CD8-positive, alpha-beta memory T cell (primary cell): ENCODE results near the gene GRXCR1. TPM values are rescaled to one million over a fixed set of nuclear protein-coding genes. Genes with fewer than 3 reads are reported as not detected.

ENCODE experiments used
- CTCF ChIA-PET: fragments of 350-600 bp; sonication (Branson Sonifier 250); formaldehyde crosslinking; loops from one replicate; lab custom pipeline; 2021; ENCODE audit warnings: antibody characterized with exemption; lab: Charles Lee
- POLR2A ChIA-PET: fragments of 350-600 bp; sonication (Branson Sonifier 250); formaldehyde crosslinking; loops from one replicate; lab custom pipeline; 2021; ENCODE audit warnings: antibody characterized with exemption; lab: Charles Lee
- DNase-seq, 5 donors: peaks; one replicate each; pipeline versions ENCODE4 v3.0.0 to v3.0.0-alpha.2; 2020 to 2022; ENCODE audit warnings: mixed read lengths in 1 of 5
- H3K27ac ChIP-seq: one replicate; pipeline ENCODE4 v1.7.0; 2013; ENCODE audit warnings: low read depth, mild to moderate bottlenecking, low read length, moderate library complexity
- H3K27me3 ChIP-seq: 2 replicates; pipeline ENCODE4 v1.7.0; 2013; ENCODE audit warnings: low read length, mild to moderate bottlenecking; ENCODE audit not compliant: insufficient read depth, poor library complexity, severe bottlenecking
- H3K36me3 ChIP-seq: 2 replicates; pipeline ENCODE4 v1.7.0; 2013; ENCODE audit warnings: mild to moderate bottlenecking, low read length, moderate library complexity; ENCODE audit not compliant: insufficient read depth
- H3K4me1 ChIP-seq: 2 replicates; pipeline ENCODE4 v1.7.0; 2013; ENCODE audit warnings: mild to moderate bottlenecking, low read length, moderate library complexity; ENCODE audit not compliant: insufficient read depth
- H3K4me3 ChIP-seq: 2 replicates; pipeline ENCODE4 v1.7.0; 2013; ENCODE audit warnings: mild to moderate bottlenecking, low read length
- H3K9me3 ChIP-seq: 2 replicates; pipeline ENCODE4 v1.7.0; 2013; ENCODE audit warnings: mild to moderate bottlenecking, low read length
- H3K27ac Mint-ChIP-seq, 8 donors: one replicate each; pipeline ENCODE4 v1.8.0; 2020 to 2021; ENCODE audit warnings: mixed read lengths in 8 of 8, mild to moderate bottlenecking in 6 of 8, inconsistent platforms in 3 of 8, moderate library complexity in 3 of 8
- H3K27me3 Mint-ChIP-seq, 2 donors: one replicate each; pipeline ENCODE4 v1.8.0; 2020 to 2021; ENCODE audit warnings: mixed read lengths in 2 of 2, mild to moderate bottlenecking in 1 of 2, moderate library complexity in 1 of 2
- H3K36me3 Mint-ChIP-seq, 3 donors: one replicate each; pipeline ENCODE4 v1.8.0; 2020 to 2021; ENCODE audit warnings: mixed read lengths in 3 of 3, inconsistent platforms in 1 of 3, mild to moderate bottlenecking in 1 of 3
- H3K4me1 Mint-ChIP-seq, 3 donors: one replicate each; pipeline ENCODE4 v1.8.0; 2020 to 2021; ENCODE audit warnings: mixed read lengths in 3 of 3, inconsistent platforms in 1 of 3, mild to moderate bottlenecking in 1 of 3
- H3K4me3 Mint-ChIP-seq, 7 donors: one replicate each; pipeline ENCODE4 v1.8.0; 2020 to 2021; ENCODE audit warnings: mixed read lengths in 7 of 7, mild to moderate bottlenecking in 6 of 7, moderate library complexity in 4 of 7, inconsistent platforms in 2 of 7
- H3K9me3 Mint-ChIP-seq, 5 donors: one replicate each; pipeline ENCODE4 v1.8.0; 2020 to 2022; ENCODE audit warnings: mixed read lengths in 5 of 5, mild to moderate bottlenecking in 3 of 5, moderate library complexity in 2 of 5, inconsistent platforms in 1 of 5
- polyA plus RNA-seq: library from polyadenylated mRNA; unstranded; fragments of 300-500 nt; fragmentation: Illumina TruSeq; gene quantifications from one replicate; pipeline ENCODE4 v1.2.3, GENCODE V29; 2021
- total RNA-seq, 2 experiments: library from RNA; stranded (reverse); gene quantifications; one replicate each; pipeline ENCODE4 v1.2.3, GENCODE V29; 2021

The GRXCR1 gene
- total and polyA plus RNA-seq, 3 experiments from 2014 or later = not detected

DNA sequence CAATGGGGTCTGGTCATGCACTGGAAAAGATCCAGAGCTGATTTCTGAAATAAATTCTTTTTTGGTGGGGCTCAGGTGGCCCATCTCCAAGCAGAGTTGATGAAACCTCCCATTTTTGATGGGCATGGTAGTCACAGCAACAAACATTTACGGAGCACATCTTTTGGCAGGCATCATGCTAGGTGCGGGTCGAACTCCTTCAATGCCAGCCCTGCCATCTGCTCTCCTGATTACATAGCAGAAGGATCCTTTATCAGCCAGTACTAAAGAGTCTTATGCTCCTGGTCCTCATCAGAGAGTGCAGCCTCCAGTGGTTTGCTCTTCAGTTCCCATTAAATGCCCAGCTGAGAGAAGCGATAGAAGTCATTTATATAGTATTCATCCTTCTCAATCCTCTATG, 121.7 kb downstream of the GRXCR1 start:
- no peaks in the 10 kb centered on the region for H3K4me1 Mint-ChIP-seq
- ChIA-PET CTCF (no interaction called here), POLR2A (no interaction called here)

DNA sequence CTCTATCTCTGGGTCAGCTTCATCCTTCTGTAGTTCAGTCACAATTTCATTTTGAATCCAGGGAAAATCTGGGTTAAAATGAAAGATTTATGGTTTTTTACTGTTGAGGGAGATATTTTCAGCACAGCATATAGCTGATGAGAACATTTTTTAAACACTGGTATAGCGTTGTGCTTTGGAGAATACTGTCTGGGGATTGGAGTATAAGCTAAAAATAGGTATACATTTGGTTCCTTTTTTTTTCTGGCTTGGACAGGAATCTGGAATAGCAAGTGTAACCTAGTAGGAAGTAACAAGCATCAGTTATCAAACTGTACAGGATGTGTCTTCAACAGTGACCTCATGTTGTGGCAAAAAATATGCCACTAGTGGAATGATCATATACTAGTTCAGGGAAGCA, 149.1 kb downstream of the GRXCR1 start:
- no peak for DNase-seq
- no peak overlapping the region for H3K4me3 ChIP-seq
- CTCF ChIA-PET = no interaction called here
- Mint-ChIP-seq H3K4me3 (no peak overlapping the region), H3K4me1 (no peaks in the 10 kb centered on the region), H3K27ac (no peak overlapping the region), H3K9me3 (peaks cover 0 to 2% (median 0%) of the 10 kb centered on the region in 5 donors), H3K27me3 (no peaks in the 10 kb centered on the region), H3K36me3 (no peaks in the 10 kb centered on the region)
- H3K4me1 ChIP-seq = no peaks in the 10 kb centered on the region
- H3K9me3 ChIP-seq = no peaks in the 10 kb centered on the region
- H3K27ac ChIP-seq = no peak overlapping the region
- POLR2A ChIA-PET = no interaction called here
- H3K27me3 ChIP-seq = no peaks in the 10 kb centered on the region
- no peaks in the 10 kb centered on the region for H3K36me3 ChIP-seq

More for the DNA sequence above, 121.7 kb downstream of the GRXCR1 start:
- Histone ChIP-seq H3K27ac (no peak overlapping the region), H3K4me1 (no peaks in the 10 kb centered on the region), H3K9me3 (no peaks in the 10 kb centered on the region), H3K27me3 (no peaks in the 10 kb centered on the region), H3K36me3 (no peaks in the 10 kb centered on the region), H3K4me3 (no peak overlapping the region)
- H3K27me3 Mint-ChIP-seq = peaks cover 0 to 3% of the 10 kb centered on the region in 2 donors
- no peak overlapping the region for H3K27ac Mint-ChIP-seq
- peaks cover 0 to 2% (median 1%) of the 10 kb centered on the region in 5 donors for H3K9me3 Mint-ChIP-seq
- DNase-seq = no peak
- H3K36me3 Mint-ChIP-seq = no peaks in the 10 kb centered on the region
- H3K4me3 Mint-ChIP-seq = no peak overlapping the region

DNA sequence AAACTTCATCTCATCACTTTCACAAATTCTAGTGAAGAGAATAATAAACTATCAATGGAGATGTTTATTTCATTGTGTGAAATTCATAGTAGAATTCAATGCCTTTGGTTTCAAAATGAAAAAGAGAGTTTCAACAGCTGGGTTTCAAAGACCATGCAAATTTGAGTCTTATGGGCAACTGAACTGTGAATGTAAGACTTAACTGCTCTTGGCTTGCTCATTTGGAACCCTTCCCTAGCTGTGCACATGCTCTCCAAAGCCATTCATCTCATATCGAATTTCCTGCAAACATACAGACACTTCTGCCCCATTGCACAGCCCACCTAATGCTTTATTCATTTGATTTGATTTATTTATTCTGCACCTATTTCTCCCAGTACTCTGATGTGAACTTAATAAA, 154.5 kb downstream of the GRXCR1 start:
- H3K27me3 Mint-ChIP-seq = no peaks in the 10 kb centered on the region
- no peak overlapping the region for H3K27ac Mint-ChIP-seq
- no peaks in the 10 kb centered on the region for H3K36me3 Mint-ChIP-seq
- no peak overlapping the region for H3K4me3 Mint-ChIP-seq
- DNase-seq = no peak
- Histone ChIP-seq H3K36me3 (no peaks in the 10 kb centered on the region), H3K27me3 (no peaks in the 10 kb centered on the region), H3K4me1 (no peaks in the 10 kb centered on the region), H3K4me3 (no peak overlapping the region), H3K9me3 (no peaks in the 10 kb centered on the region), H3K27ac (no peak overlapping the region)
- ChIA-PET CTCF (no interaction called here), POLR2A (no interaction called here)
- H3K9me3 Mint-ChIP-seq = no peaks in the 10 kb centered on the region
- H3K4me1 Mint-ChIP-seq = no peaks in the 10 kb centered on the region

DNA sequence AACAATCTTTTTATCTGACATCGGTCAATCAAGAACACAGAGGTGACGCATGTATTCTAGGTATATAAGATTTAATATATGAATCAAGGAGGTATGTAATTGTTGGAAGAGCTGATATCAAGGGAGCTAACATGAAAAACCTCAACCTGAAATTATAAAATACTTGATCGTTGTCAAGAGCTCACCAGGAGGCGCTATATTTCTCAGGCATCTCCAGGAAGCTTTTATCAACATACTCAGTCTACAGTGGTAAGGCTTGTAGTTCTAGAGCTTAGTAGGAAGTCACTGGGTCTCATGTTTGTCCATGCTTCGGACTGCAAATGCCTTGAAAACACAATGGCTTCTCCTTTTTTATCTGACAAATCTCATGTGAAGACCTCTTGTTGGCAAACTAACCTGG, 156.1 kb downstream of the GRXCR1 start:
- Mint-ChIP-seq H3K9me3 (no peaks in the 10 kb centered on the region), H3K4me3 (no peak overlapping the region), H3K36me3 (peaks cover 0 to 2% (median 0%) of the 10 kb centered on the region in 3 donors), H3K4me1 (no peaks in the 10 kb centered on the region), H3K27ac (no peak overlapping the region), H3K27me3 (no peaks in the 10 kb centered on the region)
- H3K4me1 ChIP-seq = no peaks in the 10 kb centered on the region
- no peak overlapping the region for H3K27ac ChIP-seq
- H3K9me3 ChIP-seq = no peaks in the 10 kb centered on the region
- ChIA-PET CTCF (no interaction called here), POLR2A (no interaction called here)
- H3K36me3 ChIP-seq = no peaks in the 10 kb centered on the region
- no peak for DNase-seq
- no peaks in the 10 kb centered on the region for H3K27me3 ChIP-seq
- H3K4me3 ChIP-seq = no peak overlapping the region

DNA sequence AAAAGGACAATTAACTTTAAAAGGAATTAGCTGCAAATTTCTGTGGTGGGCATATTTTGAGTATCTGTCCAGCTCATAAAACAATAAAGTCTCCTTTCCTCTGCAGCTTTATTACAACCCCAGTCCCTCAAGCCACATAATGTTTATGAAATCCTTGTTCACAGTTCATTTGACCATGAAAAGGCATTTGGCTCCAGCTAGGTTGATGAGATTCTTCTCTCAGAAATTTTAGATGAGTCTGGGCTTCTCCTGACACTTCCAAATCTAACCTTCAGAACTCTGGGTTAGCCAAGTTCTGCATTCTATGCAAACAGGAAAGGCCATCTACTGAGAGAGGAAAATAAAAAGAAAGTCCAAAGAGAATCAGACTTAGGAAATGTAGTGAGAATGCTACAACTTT, 156.8 kb downstream of the GRXCR1 start:
- DNase-seq = no peak
- Mint-ChIP-seq H3K4me1 (no peaks in the 10 kb centered on the region), H3K4me3 (no peak overlapping the region), H3K27me3 (no peaks in the 10 kb centered on the region), H3K9me3 (no peaks in the 10 kb centered on the region), H3K36me3 (peaks cover 0 to 2% (median 0%) of the 10 kb centered on the region in 3 donors), H3K27ac (no peak overlapping the region)
- no peaks in the 10 kb centered on the region for H3K27me3 ChIP-seq
- H3K4me1 ChIP-seq = no peaks in the 10 kb centered on the region
- ChIA-PET POLR2A (no interaction called here), CTCF (no interaction called here)
- no peak overlapping the region for H3K4me3 ChIP-seq
- H3K9me3 ChIP-seq = no peaks in the 10 kb centered on the region
- no peak overlapping the region for H3K27ac ChIP-seq
- H3K36me3 ChIP-seq = no peaks in the 10 kb centered on the region

DNA sequence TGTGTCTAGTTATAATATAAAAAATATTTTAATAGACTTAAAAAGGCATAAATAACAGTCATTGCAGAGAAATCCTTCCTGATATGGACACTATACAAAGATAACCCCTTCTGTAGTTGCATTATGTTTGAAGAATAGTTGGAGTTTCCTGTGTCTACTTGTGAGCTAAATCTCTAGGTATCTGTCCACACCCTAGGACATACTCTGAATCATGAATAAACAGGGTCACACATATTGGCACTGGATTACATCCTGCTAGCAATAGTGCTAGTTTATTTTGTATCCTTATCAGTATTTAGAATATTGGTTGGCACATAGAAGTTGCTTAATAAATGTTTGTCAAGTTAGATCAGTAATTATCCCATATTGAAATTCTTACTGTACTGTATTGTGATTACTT, 173.9 kb downstream of the GRXCR1 start:
- no peaks in the 10 kb centered on the region for H3K9me3 ChIP-seq
- H3K9me3 Mint-ChIP-seq = peaks cover 0 to 5% (median 0%) of the 10 kb centered on the region in 5 donors
- no peak for DNase-seq
- no peak overlapping the region for H3K4me3 Mint-ChIP-seq
- H3K27me3 ChIP-seq = no peaks in the 10 kb centered on the region
- H3K4me1 Mint-ChIP-seq = no peaks in the 10 kb centered on the region
- ChIA-PET POLR2A (no interaction called here), CTCF (no interaction called here)
- no peaks in the 10 kb centered on the region for H3K36me3 ChIP-seq
- H3K27ac ChIP-seq = no peak overlapping the region
- H3K4me1 ChIP-seq = no peaks in the 10 kb centered on the region
- no peak overlapping the region for H3K4me3 ChIP-seq
- no peaks in the 10 kb centered on the region for H3K36me3 Mint-ChIP-seq
- H3K27me3 Mint-ChIP-seq = peaks cover 0 to 1% of the 10 kb centered on the region in 2 donors
- no peak overlapping the region for H3K27ac Mint-ChIP-seq

DNA sequence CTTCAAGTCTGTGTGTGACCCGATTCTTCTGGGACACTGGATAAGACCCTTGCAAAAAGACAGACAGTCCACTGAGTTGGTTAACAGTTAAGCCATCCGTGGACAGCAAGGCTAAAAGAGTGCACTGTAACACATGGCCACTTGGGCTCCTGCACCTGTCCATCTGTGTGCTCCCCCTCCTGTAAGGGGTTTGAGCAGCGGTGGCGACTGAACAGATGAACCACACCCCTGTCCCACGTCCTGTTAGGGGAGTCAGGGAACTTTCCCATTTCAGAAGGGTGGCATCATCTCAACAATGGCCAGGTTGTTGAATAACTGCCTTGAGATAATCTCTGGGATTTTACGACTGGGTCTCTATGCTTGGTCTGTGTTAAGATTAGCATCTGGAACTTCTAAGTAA, 178.6 kb downstream of the GRXCR1 start:
- CTCF ChIA-PET = no interaction called here
- no peak overlapping the region for H3K27ac Mint-ChIP-seq

More for the DNA sequence above, 178.6 kb downstream of the GRXCR1 start:
- Mint-ChIP-seq H3K4me1 (no peaks in the 10 kb centered on the region), H3K36me3 (no peaks in the 10 kb centered on the region), H3K27me3 (peaks cover 0 to 1% of the 10 kb centered on the region in 2 donors), H3K9me3 (peaks cover 0 to 8% (median 0%) of the 10 kb centered on the region in 5 donors), H3K4me3 (no peak overlapping the region)
- no peak overlapping the region for H3K27ac ChIP-seq
- no peaks in the 10 kb centered on the region for H3K9me3 ChIP-seq
- POLR2A ChIA-PET = no interaction called here
- no peaks in the 10 kb centered on the region for H3K4me1 ChIP-seq
- no peaks in the 10 kb centered on the region for H3K27me3 ChIP-seq
- H3K4me3 ChIP-seq = no peak overlapping the region
- DNase-seq = no peak
- no peaks in the 10 kb centered on the region for H3K36me3 ChIP-seq
